Measurements from ENCODE around the gene ABCG4. TPM values are rescaled to one million over a fixed set of nuclear protein-coding genes. Genes with fewer than 3 reads are reported as not detected.

The ABCG4 gene
- total and polyA plus RNA-seq, 2 of the 8 experiments (the other 6 are each of a cell fraction or from before 2014, with no cell fraction given) = 1.8 to 2.3 TPM

DNA sequence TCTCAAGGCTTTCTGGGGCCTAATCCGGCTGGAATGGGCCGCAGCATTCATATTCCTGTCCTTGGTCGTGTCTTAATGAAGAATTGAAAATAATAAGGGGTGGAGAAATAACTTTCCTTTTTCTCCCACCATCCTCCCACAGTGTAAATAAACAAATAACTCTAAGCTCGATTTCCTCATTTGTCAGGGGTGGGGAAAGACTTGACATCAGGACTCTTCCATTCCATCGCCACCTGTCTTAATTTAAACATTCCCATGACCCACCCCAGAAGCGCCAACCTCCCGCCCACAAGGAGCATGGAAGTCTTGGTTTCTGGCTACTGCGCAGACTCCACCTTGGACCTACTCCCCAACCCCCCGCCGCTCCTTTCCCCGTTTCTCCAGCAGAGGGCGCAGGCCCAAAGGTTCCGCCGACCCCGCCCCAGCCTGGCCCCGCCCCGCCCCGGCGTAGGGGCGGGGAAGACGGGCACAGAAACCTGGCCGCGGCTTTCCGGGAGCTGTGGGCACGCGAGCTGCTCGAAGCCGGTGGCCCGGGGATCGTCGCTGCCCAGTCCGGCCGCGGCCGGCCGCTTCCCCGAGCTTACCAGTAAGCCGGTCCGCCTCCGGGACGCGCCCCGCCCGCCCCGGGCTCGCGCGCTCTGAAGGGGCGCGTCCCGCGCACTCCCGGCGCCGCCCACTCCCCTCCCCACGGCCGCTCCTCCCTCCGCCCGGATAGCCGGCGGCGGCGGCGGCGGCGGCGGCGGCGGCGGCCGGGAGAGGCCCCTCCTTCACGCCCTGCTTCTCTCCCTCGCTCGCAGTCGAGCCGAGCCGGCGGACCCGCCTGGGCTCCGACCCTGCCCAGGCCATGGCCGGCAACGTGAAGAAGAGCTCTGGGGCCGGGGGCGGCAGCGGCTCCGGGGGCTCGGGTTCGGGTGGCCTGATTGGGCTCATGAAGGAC is 57.0 kb downstream of the ABCG4 start, which contains the start of gene CBL (continued):
- TF ChIP-seq MAX (IDR thresholded peaks at IDR 0.05) = no peak
- 0 out of 2 replicates have a peak, but pooled peaks have one; percentile 3 for TF ChIP-seq TEAD4 (IDR thresholded peaks at IDR 0.05; ENCODE audit: low read depth, low read length)
- TF ChIP-seq, protein P1, sequence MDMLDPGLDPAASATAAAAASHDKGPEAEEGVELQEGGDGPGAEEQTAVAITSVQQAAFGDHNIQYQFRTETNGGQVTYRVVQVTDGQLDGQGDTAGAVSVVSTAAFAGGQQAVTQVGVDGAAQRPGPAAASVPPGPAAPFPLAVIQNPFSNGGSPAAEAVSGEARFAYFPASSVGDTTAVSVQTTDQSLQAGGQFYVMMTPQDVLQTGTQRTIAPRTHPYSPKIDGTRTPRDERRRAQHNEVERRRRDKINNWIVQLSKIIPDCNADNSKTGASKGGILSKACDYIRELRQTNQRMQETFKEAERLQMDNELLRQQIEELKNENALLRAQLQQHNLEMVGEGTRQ (IDR thresholded peaks at IDR 0.05; ENCODE audit: low read length) = no peak
- peak; percentile 90; the same call in 1 of the 2 replicates for TF ChIP-seq RBBP5 (IDR thresholded peaks at IDR 0.05; ENCODE audit: borderline replicate concordance, low read depth, low read length)
- peak; percentile 84 for TF ChIP-seq PHF8 (conservative IDR thresholded peaks at IDR 0.05; ENCODE audit: low read depth, low read length)
- TF ChIP-seq EP300 (IDR thresholded peaks at IDR 0.05; ENCODE audit: borderline replicate concordance in 1 of 2, low read depth in 2 of 2, low read length in 2 of 2) = peak in 1 of 2 experiments; percentile 36; a peak in 1 of 3 replicates
- TF ChIP-seq YY1 (IDR thresholded peaks at IDR 0.05; ENCODE audit: low read depth, low read length) = peak; percentile 46; the same call in 1 of the 2 replicates
- no peak for TF ChIP-seq KDM1A (IDR thresholded peaks at IDR 0.05; ENCODE audit: borderline replicate concordance, low read length)
- TF ChIP-seq RFX5 (IDR thresholded peaks at IDR 0.05; ENCODE audit: borderline replicate concordance, low read depth, low read length) = no peak
- TF ChIP-seq SRF (IDR thresholded peaks at IDR 0.05; ENCODE audit: low read depth, low read length) = no peak
- no peak for TF ChIP-seq ZNF274 (IDR thresholded peaks at IDR 0.05; ENCODE audit: borderline replicate concordance, extremely low read depth, low read length)
- no peak for TF ChIP-seq BRCA1 (IDR thresholded peaks at IDR 0.05; ENCODE audit: low read depth, low read length)
- peak; percentile 57 for TF ChIP-seq POLR2AphosphoS5 (IDR thresholded peaks at IDR 0.05; ENCODE audit: low read depth, low read length)
- no peak for TF ChIP-seq SUZ12 (IDR thresholded peaks at IDR 0.05; ENCODE audit: low read length)
- TF ChIP-seq RNF2 (IDR thresholded peaks at IDR 0.05; ENCODE audit: borderline replicate concordance, low read depth, low read length, missing control alignments, poor library complexity, severe bottlenecking) = no peak
- TF ChIP-seq TAF1 (IDR thresholded peaks at IDR 0.05; ENCODE audit: low read depth, low read length) = peak; percentile 56; the same call in 1 of the 2 replicates
- no peak for TF ChIP-seq KDM5A (IDR thresholded peaks at IDR 0.05; ENCODE audit: low read length)
- peak; percentile 29 for TF ChIP-seq TAF7 (optimal IDR thresholded peaks at IDR 0.05; ENCODE audit: borderline replicate concordance, low read depth, low read length)
- no peak for TF ChIP-seq SIRT6 (IDR thresholded peaks at IDR 0.05; ENCODE audit: low read length)
- TF ChIP-seq SP1 (IDR thresholded peaks at IDR 0.05; ENCODE audit: low read depth, low read length) = peak; percentile 75; the same call in 1 of the 2 replicates
- no peak for TF ChIP-seq HDAC6 (IDR thresholded peaks at IDR 0.05; ENCODE audit: low read depth, low read length)
- no peak for TF ChIP-seq BACH1 (IDR thresholded peaks at IDR 0.05; ENCODE audit: low read length)

All from H1 (cell line).